Activated naive CD8-positive, alpha-beta T cell treated with anti-CD3 and anti-CD28 coated beads, Interleukin-2, amount 50 U/mL, for 24 hours (primary cell): ENCODE results near the gene BHLHE23.
"Not testable (repeated sequence)": the region's sequence is repeated elsewhere in the genome, so short reads cannot be mapped to it uniquely, and the experiment has no call there.

ENCODE experiments used
- ATAC-seq: fragments of 150-1000 bp; cut with Tn5 transposase; one replicate; pipeline ENCODE4 v1.10.0; 2021
- DNase-seq: peaks from one replicate; pipeline ENCODE4 v3.0.0; 2021
- H3K27ac Mint-ChIP-seq: one replicate; pipeline ENCODE4 v1.8.0; 2021; ENCODE audit warnings: mild to moderate bottlenecking, mixed read lengths
- H3K27me3 Mint-ChIP-seq: one replicate; pipeline ENCODE4 v1.8.0; 2021; ENCODE audit warnings: mixed read lengths
- H3K36me3 Mint-ChIP-seq: one replicate; pipeline ENCODE4 v1.8.0; 2021; ENCODE audit warnings: low read depth, mixed read lengths
- H3K4me1 Mint-ChIP-seq: one replicate; pipeline ENCODE4 v1.8.0; 2021; ENCODE audit warnings: mixed read lengths
- H3K4me3 Mint-ChIP-seq: one replicate; pipeline ENCODE4 v1.8.0; 2021; ENCODE audit warnings: mild to moderate bottlenecking, moderate library complexity, mixed read lengths
- H3K9me3 Mint-ChIP-seq: one replicate; pipeline ENCODE4 v1.8.0; 2021; ENCODE audit warnings: mixed read lengths

BHLHE23 gene

DNA sequence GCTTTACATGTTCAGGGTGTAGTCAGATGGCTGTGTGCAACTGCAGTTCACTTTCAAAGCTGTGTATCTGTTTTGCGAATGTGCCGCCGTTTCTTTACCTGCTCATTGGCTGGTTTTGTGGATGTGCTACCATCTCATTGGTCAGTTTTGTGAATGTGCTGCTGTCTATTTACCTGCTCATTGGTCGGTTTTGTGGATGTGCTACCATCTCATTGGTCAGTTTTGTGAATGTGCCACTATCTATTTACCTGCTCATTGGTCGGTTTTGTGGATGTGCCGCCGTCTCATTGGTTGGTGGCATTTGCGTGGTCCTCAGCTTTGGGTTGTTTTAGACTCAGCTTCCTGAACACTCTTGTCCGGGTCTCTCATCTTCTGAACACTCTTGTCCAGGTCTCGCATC lies 40.5 kb upstream of the BHLHE23 start:
- no peaks in the 10 kb centered on the region for H3K4me1 Mint-ChIP-seq
- no peak for ATAC-seq
- DNase-seq, result no peak
- H3K4me3 Mint-ChIP-seq, result no peak overlapping the region
- no peaks in the 10 kb centered on the region for H3K36me3 Mint-ChIP-seq
- H3K9me3 Mint-ChIP-seq, result no peaks in the 10 kb centered on the region
- H3K27ac Mint-ChIP-seq, result no peak overlapping the region
- H3K27me3 Mint-ChIP-seq, result peaks cover 2% of the 10 kb centered on the region

GRCh38 chr20:63046841-63047240 lies 40.1 kb upstream of the BHLHE23 start:
- Mint-ChIP-seq H3K27ac (no peak overlapping the region), H3K9me3 (no peaks in the 10 kb centered on the region), H3K4me3 (no peak overlapping the region), H3K27me3 (peaks cover 7% of the 10 kb centered on the region), H3K36me3 (no peaks in the 10 kb centered on the region), H3K4me1 (no peaks in the 10 kb centered on the region)
- DNase-seq (no peak), ATAC-seq (no peak)

GRCh38 chr20:63045991-63046390 lies 39.2 kb upstream of the BHLHE23 start:
- Mint-ChIP-seq H3K27me3 (peaks cover 10% of the 10 kb centered on the region), H3K27ac (no peak overlapping the region), H3K4me1 (no peaks in the 10 kb centered on the region), H3K9me3 (no peaks in the 10 kb centered on the region), H3K4me3 (no peak overlapping the region), H3K36me3 (no peaks in the 10 kb centered on the region)
- no peak for DNase-seq
- ATAC-seq, result no peak

- no peak for ATAC-seq
- Mint-ChIP-seq H3K27ac (no peak overlapping the region), H3K27me3 (peaks cover 12% of the 10 kb centered on the region), H3K4me3 (no peak overlapping the region), H3K36me3 (no peaks in the 10 kb centered on the region), H3K4me1 (no peaks in the 10 kb centered on the region), H3K9me3 (no peaks in the 10 kb centered on the region)
- no peak for DNase-seq
Observed at GRCh38 chr20:63045401-63045800, 38.6 kb upstream of the BHLHE23 start.

GRCh38 chr20:63044605-63045004 lies 37.8 kb upstream of the BHLHE23 start:
- Mint-ChIP-seq H3K4me1 (no peaks in the 10 kb centered on the region), H3K27ac (no peak overlapping the region)
- ATAC-seq, result no peak

DNA sequence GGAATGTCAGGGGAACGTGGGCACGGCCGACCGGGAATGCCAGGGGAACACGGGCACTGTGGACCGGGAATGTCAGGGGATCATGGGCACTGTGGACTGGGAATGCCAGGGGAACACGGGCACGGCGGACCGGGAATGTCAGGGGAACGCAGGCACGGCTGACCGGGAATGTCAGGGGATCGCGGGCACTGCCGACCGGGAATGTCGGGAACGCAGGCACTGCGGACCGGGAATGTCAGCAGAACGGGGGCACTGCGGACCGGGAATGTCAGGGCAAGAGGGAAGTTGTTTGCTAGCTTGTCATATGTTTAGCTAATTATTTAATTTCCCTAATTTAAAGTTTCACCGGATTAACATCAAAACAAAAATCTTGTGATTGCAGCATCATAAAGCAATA lies 37.4 kb upstream of the BHLHE23 start:
- H3K27ac Mint-ChIP-seq, result no peak overlapping the region
- no peaks in the 10 kb centered on the region for H3K36me3 Mint-ChIP-seq
- no peak overlapping the region for H3K4me3 Mint-ChIP-seq
- DNase-seq (no peak), ATAC-seq (no peak)
- no peaks in the 10 kb centered on the region for H3K9me3 Mint-ChIP-seq
- H3K27me3 Mint-ChIP-seq, result peaks cover 21% of the 10 kb centered on the region
- no peaks in the 10 kb centered on the region for H3K4me1 Mint-ChIP-seq

More at GRCh38 chr20:63044605-63045004, 37.8 kb upstream of the BHLHE23 start:
- Mint-ChIP-seq H3K9me3 (no peaks in the 10 kb centered on the region), H3K4me3 (no peak overlapping the region), H3K36me3 (no peaks in the 10 kb centered on the region), H3K27me3 (peaks cover 18% of the 10 kb centered on the region)
- DNase-seq, result no peak

DNA sequence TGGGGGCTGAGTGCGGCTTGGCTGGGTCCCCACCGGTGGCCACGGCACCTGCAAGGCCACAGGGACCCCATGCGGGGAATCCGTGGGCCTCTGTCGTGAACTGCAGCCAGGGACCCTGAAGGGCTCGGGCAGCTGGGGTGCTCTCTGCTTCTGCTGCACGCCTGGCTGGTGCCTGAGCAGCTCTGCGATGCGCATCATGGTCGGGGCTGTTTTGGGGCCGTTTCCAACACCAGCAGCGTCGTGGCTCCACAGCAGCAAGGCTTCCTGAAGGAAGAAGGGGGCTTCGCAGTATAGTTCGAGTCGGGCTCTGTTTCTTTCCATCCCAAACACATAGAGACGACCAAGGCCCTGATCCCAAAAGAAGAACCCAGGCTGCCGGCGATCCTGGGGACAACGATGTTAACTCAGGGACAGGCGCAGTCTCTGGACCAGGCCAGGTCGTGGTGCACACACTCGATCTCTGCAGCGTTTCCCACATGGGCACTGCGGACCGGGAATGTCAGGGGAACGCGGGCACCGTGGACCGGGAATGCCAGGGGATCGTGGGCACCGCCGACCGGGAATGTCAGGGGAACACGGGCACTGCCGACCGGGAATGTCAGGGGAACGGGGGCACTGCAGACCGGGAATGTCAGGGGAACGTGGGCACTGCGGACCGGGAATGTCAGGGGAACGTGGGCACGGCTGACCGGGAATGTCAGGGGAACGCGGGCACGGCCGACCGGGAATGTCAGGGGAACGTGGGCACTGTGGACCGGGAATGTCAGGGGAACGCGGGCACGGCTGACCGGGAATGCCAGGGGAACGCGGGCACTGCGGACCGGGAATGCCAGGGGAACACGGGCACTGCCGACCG lies 36.8 kb upstream of the BHLHE23 start:
- no peaks in the 10 kb centered on the region for H3K4me1 Mint-ChIP-seq
- no peak overlapping the region for H3K27ac Mint-ChIP-seq
- H3K9me3 Mint-ChIP-seq, result no peaks in the 10 kb centered on the region
- H3K4me3 Mint-ChIP-seq, result no peak overlapping the region
- ATAC-seq, result no peak
- H3K27me3 Mint-ChIP-seq, result peaks cover 21% of the 10 kb centered on the region
- H3K36me3 Mint-ChIP-seq, result no peaks in the 10 kb centered on the region
- DNase-seq, result no peak

- no peaks in the 10 kb centered on the region for H3K9me3 Mint-ChIP-seq
- H3K36me3 Mint-ChIP-seq, result no peaks in the 10 kb centered on the region
- peaks cover 23% of the 10 kb centered on the region for H3K27me3 Mint-ChIP-seq
- ATAC-seq, result no peak
- no peaks in the 10 kb centered on the region for H3K4me1 Mint-ChIP-seq
- DNase-seq, result no peak
- H3K4me3 Mint-ChIP-seq, result no peak overlapping the region
- no peak overlapping the region for H3K27ac Mint-ChIP-seq
Observed at GRCh38 chr20:63042448-63043071, 35.8 kb upstream of the BHLHE23 start.

DNA sequence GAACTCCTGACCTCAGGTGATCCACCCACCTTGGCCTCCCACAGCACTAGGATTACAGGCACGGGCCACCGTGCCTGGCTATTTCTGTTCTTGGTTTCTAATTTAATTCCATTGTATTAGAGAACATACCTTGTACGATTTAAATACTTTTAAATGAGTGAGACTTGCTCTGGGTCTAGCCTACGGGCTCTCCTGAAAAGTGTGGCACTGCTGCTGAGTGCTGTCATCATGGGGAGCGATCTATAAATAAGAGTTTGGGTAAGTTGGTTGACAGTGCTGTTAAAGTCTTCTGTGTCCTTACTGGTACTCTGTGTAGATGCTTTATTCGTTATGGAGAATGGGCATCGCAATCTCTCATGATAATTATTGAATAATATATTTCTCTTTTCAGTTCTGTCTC lies 35.0 kb upstream of the BHLHE23 start:
- H3K27ac Mint-ChIP-seq, result no peak overlapping the region
- H3K4me3 Mint-ChIP-seq, result no peak overlapping the region
- H3K4me1 Mint-ChIP-seq, result no peaks in the 10 kb centered on the region
- H3K9me3 Mint-ChIP-seq, result no peaks in the 10 kb centered on the region
- DNase-seq (no peak), ATAC-seq (no peak)
- no peaks in the 10 kb centered on the region for H3K36me3 Mint-ChIP-seq
- H3K27me3 Mint-ChIP-seq, result peaks cover 25% of the 10 kb centered on the region

GRCh38 chr20:63037669-63038268 lies 31.0 kb upstream of the BHLHE23 start:
- DNase-seq, result no peak
- H3K27me3 Mint-ChIP-seq, result peaks cover 34% of the 10 kb centered on the region

GRCh38 chr20:63036291-63036690 lies 29.5 kb upstream of the BHLHE23 start:
- Mint-ChIP-seq H3K27ac (no peak overlapping the region), H3K4me3 (no peak overlapping the region), H3K4me1 (peaks cover 6% of the 10 kb centered on the region), H3K27me3 (peaks cover 30% of the 10 kb centered on the region), H3K9me3 (no peaks in the 10 kb centered on the region), H3K36me3 (no peaks in the 10 kb centered on the region)
- DNase-seq (no peak), ATAC-seq (no peak)

More at GRCh38 chr20:63037669-63038268, 31.0 kb upstream of the BHLHE23 start:
- ATAC-seq, result no peak
- Mint-ChIP-seq H3K36me3 (no peaks in the 10 kb centered on the region), H3K4me1 (peaks cover 4% of the 10 kb centered on the region), H3K9me3 (no peaks in the 10 kb centered on the region), H3K27ac (no peak overlapping the region), H3K4me3 (no peak overlapping the region)

DNA sequence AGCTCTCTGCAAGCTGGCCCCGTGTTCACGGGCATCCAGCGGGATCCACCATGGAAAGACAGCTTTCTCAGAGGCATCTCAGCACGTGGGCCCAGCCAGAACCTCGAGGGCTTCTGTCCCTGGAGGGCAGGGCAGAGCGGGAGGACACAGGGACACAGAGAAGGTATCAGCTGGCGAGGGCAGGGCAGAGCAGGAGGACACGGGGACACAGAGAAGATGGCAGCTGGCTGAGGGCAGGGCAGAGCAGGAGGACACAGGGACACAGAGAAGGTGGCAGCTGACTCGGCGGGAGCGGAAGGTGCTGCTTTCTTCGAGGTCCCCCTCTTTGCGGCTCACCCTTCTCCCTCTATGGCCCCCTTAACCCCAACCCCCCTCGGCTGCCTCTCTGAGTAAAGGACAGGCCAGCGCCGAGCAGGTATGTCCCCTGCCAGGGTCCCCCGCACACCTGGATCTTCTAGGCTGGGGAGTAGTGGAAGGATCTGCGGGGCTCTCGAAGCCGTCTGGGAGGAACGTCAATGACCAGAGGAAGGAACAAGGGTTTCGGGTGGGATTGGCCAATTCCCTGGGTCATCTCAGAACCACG lies 28.9 kb upstream of the BHLHE23 start:
- ATAC-seq (no peak), DNase-seq (no peak)
- no peak overlapping the region for H3K27ac Mint-ChIP-seq
- peaks cover 30% of the 10 kb centered on the region for H3K27me3 Mint-ChIP-seq
- peaks cover 6% of the 10 kb centered on the region for H3K4me1 Mint-ChIP-seq
- no peaks in the 10 kb centered on the region for H3K9me3 Mint-ChIP-seq
- H3K36me3 Mint-ChIP-seq, result no peaks in the 10 kb centered on the region
- no peak overlapping the region for H3K4me3 Mint-ChIP-seq

- not testable (repeated sequence) for H3K36me3 Mint-ChIP-seq, H3K4me3 Mint-ChIP-seq, H3K27ac Mint-ChIP-seq, H3K4me1 Mint-ChIP-seq, H3K9me3 Mint-ChIP-seq, DNase-seq, ATAC-seq
- H3K27me3 Mint-ChIP-seq, result peaks cover 23% of the 10 kb centered on the region
Observed at GRCh38 chr20:63034710-63035602, 28.2 kb upstream of the BHLHE23 start.
